H1 (cell line): ENCODE measurements around the gene TMEM97. TPM values are rescaled to one million over a fixed set of nuclear protein-coding genes. Genes with fewer than 3 reads are reported as not detected.

Source experiments
- CTCF ChIA-PET: fragments of 300-600 bp; sonication (Branson Sonifier 250); formaldehyde crosslinking; loops from one replicate; lab custom pipeline; 2021; ENCODE audit not compliant: partially characterized antibody; lab: Charles Lee
- POLR2A ChIA-PET: fragments of 300-600 bp; sonication (Branson Sonifier 250); formaldehyde crosslinking; loops from one replicate; lab custom pipeline; 2021; ENCODE audit warnings: inconsistent platforms; ENCODE audit not compliant: partially characterized antibody; lab: Charles Lee
- DNase-seq, 2 experiments: peaks; one replicate each; pipeline versions ENCODE4 v3.0.0 to v3.0.0-alpha.2; 2010 to 2022; ENCODE audit warnings: low spot score in 2 of 2, low read depth in 1 of 2, mixed read lengths in 1 of 2
- FAIRE-seq: peaks from 2 replicates; lab custom pipeline; 2011; peaks lifted over from hg19 to GRCh38; lab: Jason Lieb, UNC
- H2AFZ ChIP-seq: 2 replicates; pipeline ENCODE4 v1.8.1; 2012; ENCODE audit warnings: low read length, inconsistent platforms
- H2AK5ac ChIP-seq: 2 replicates; pipeline ENCODE4 v1.6.1; 2013; ENCODE audit warnings: low read depth, low read length
- H2BK120ac ChIP-seq: replicated peaks from 2 replicates; pipeline ENCODE3; 2013; ENCODE audit warnings: low read depth, low read length, inconsistent platforms
- H2BK12ac ChIP-seq: 2 replicates; pipeline ENCODE4 v1.6.1; 2013; ENCODE audit warnings: low read depth, low read length
- H2BK15ac ChIP-seq: 2 replicates; pipeline ENCODE4 v1.6.1; 2013; ENCODE audit warnings: low read length
- H2BK20ac ChIP-seq: 2 replicates; pipeline ENCODE4 v1.6.1; 2013; ENCODE audit warnings: low read length
- H2BK5ac ChIP-seq: 2 replicates; pipeline ENCODE4 v1.6.1; 2013; ENCODE audit warnings: low read depth, low read length
- H3K14ac ChIP-seq: 2 replicates; pipeline ENCODE4 v1.6.1; 2013; ENCODE audit warnings: inconsistent platforms; ENCODE audit not compliant: insufficient read length
- H3K18ac ChIP-seq: 2 replicates; pipeline ENCODE4 v1.6.1; 2013; ENCODE audit warnings: low read length; ENCODE audit errors: extremely low read depth
- H3K23ac ChIP-seq: 2 replicates; pipeline ENCODE4 v1.6.1; 2013; ENCODE audit warnings: inconsistent platforms; ENCODE audit not compliant: insufficient read length
- H3K23me2 ChIP-seq: 2 replicates; pipeline ENCODE4 v1.6.1; 2013; ENCODE audit warnings: low read depth, low read length
- H3K27ac ChIP-seq: 2 replicates; pipeline ENCODE4 v1.6.1; 2011; ENCODE audit warnings: low read depth, low read length, inconsistent platforms
- H3K27me3 ChIP-seq, 4 experiments: replicated peaks in 1 of 4; 1 replicate in 1 of 4; 2 replicates in 3 of 4; pipeline versions ENCODE4 v1.6.1 to v1.8.1; 2011 to 2013; ENCODE audit warnings: low read length in 3 of 4, mild to moderate bottlenecking in 3 of 4, inconsistent platforms in 2 of 4, mixed read lengths in 2 of 4, moderate library complexity in 1 of 4; ENCODE audit not compliant: control insufficient read depth in 3 of 4, insufficient read depth in 3 of 4; ENCODE audit errors: extremely low read depth in 1 of 4
- H3K36me3 ChIP-seq, 4 experiments: 2 replicates each; pipeline versions ENCODE4 v1.6.1 to v1.8.1; 2011 to 2013; ENCODE audit warnings: mild to moderate bottlenecking in 4 of 4, low read length in 3 of 4, moderate library complexity in 2 of 4, control low read depth in 1 of 4, inconsistent platforms in 1 of 4; ENCODE audit not compliant: insufficient read depth in 4 of 4, control insufficient read depth in 2 of 4
- H3K4ac ChIP-seq: replicated peaks from 2 replicates; pipeline ENCODE3; 2013; ENCODE audit warnings: low read length, low read depth, mixed read lengths, inconsistent platforms; ENCODE audit not compliant: insufficient read length
- H3K4me1 ChIP-seq, 4 experiments: replicated peaks in 1 of 4; 1 replicate in 1 of 4; 2 replicates in 3 of 4; pipeline versions ENCODE4 v1.6.1 to v1.8.1; 2011 to 2013; ENCODE audit warnings: low read length in 3 of 4, inconsistent platforms in 2 of 4, mixed read lengths in 1 of 4; ENCODE audit not compliant: insufficient read depth in 4 of 4, control insufficient read depth in 3 of 4
- H3K4me2 ChIP-seq, 2 experiments: 2 replicates each; pipeline versions ENCODE4 v1.6.1 to v1.8.1; 2011 to 2013; ENCODE audit warnings: low read depth in 2 of 2, low read length in 2 of 2, control low read depth in 1 of 2, inconsistent platforms in 1 of 2, mild to moderate bottlenecking in 1 of 2; ENCODE audit not compliant: insufficient read depth in 1 of 2
- H3K4me3 ChIP-seq, 4 experiments: fragments of 200-600, 300-600 bp in 1 of 4; sonication (generic), shearing (Covaris generic), sonication (Bioruptor Twin) in 1 of 4; 2 replicates each; pipeline versions ENCODE4 v1.5.1 to v1.8.1; 2011 to 2016; ENCODE audit warnings: low read length in 4 of 4, low read depth in 3 of 4, control low read depth in 2 of 4, inconsistent platforms in 2 of 4, mild to moderate bottlenecking in 2 of 4, mixed read lengths in 1 of 4, moderate library complexity in 1 of 4; ENCODE audit not compliant: insufficient read depth in 2 of 4; ENCODE audit errors: extremely low read depth in 1 of 4
- H3K56ac ChIP-seq: replicated peaks from 2 replicates; pipeline ENCODE3; 2013; ENCODE audit warnings: low read depth, mild to moderate bottlenecking, mixed read lengths, low read length, inconsistent platforms; ENCODE audit not compliant: insufficient read length
- H3K79me1 ChIP-seq: 2 replicates; pipeline ENCODE4 v1.6.1; 2013; ENCODE audit warnings: low read depth, low read length, control low read depth
- H3K79me2 ChIP-seq, 2 experiments: 2 replicates each; pipeline versions ENCODE4 v1.6.1 to v1.8.1; 2012 to 2013; ENCODE audit warnings: low read length in 2 of 2, mild to moderate bottlenecking in 2 of 2, inconsistent platforms in 1 of 2; ENCODE audit not compliant: insufficient read depth in 2 of 2, control insufficient read depth in 1 of 2
- H3K9ac ChIP-seq, 4 experiments: replicated peaks in 1 of 4; 1 replicate in 1 of 4; 2 replicates in 3 of 4; pipeline versions ENCODE4 v1.6.1 to v1.8.1; 2011 to 2013; ENCODE audit warnings: low read depth in 3 of 4, low read length in 3 of 4, control low read depth in 2 of 4, mild to moderate bottlenecking in 2 of 4, moderate library complexity in 2 of 4, inconsistent platforms in 1 of 4; ENCODE audit errors: extremely low read depth in 1 of 4
- H3K9me3 ChIP-seq, 2 experiments: 2 replicates each; pipeline versions ENCODE4 v1.6.1 to v1.8.1; 2012 to 2013; ENCODE audit warnings: mild to moderate bottlenecking in 2 of 2, moderate library complexity in 2 of 2, control low read depth in 1 of 2, inconsistent platforms in 1 of 2, low read depth in 1 of 2, low read length in 1 of 2, mixed read lengths in 1 of 2; ENCODE audit not compliant: insufficient read depth in 2 of 2
- H4K20me1 ChIP-seq, 2 experiments: replicated peaks in 1 of 2; 2 replicates each; pipeline versions ENCODE3 to v1.8.1; 2011 to 2013; ENCODE audit warnings: inconsistent platforms in 2 of 2, low read length in 2 of 2, mild to moderate bottlenecking in 1 of 2; ENCODE audit not compliant: insufficient read depth in 2 of 2, control insufficient read depth in 1 of 2
- H4K5ac ChIP-seq: 2 replicates; pipeline ENCODE4 v1.6.1; 2013; ENCODE audit warnings: low read length, low read depth, mixed read lengths, inconsistent platforms; ENCODE audit not compliant: insufficient read length
- H4K8ac ChIP-seq: 2 replicates; pipeline ENCODE4 v1.8.0; 2013; ENCODE audit warnings: mild to moderate bottlenecking, moderate library complexity, low read length, inconsistent platforms; ENCODE audit not compliant: insufficient read depth; ENCODE audit errors: extremely low read depth
- H4K91ac ChIP-seq: replicated peaks from 2 replicates; pipeline ENCODE3; 2013; ENCODE audit warnings: low read length, mixed read lengths, inconsistent platforms; ENCODE audit not compliant: insufficient read length
- BACH1 ChIP-seq: IDR thresholded peaks from 2 replicates; pipeline ENCODE4 v1.6.1; 2012; ENCODE audit warnings: low read length, improper control_type of control experiment
- KDM4A ChIP-seq: IDR thresholded peaks from one replicate; pipeline ENCODE4 v1.7.1; 2012; ENCODE audit warnings: low read depth, mild to moderate bottlenecking, moderate library complexity, low read length, inconsistent platforms; ENCODE audit not compliant: severe bottlenecking
- KDM5A ChIP-seq: fragments of 200-600 bp; IDR thresholded peaks from 2 replicates; pipeline ENCODE4 v1.7.1; 2012; ENCODE audit warnings: mild to moderate bottlenecking, low read length, inconsistent platforms, mixed read lengths
- RFX5 ChIP-seq: IDR thresholded peaks from 2 replicates; pipeline ENCODE4 v1.6.1; 2011; ENCODE audit warnings: low read depth, low read length, improper control_type of control experiment, borderline replicate concordance
- SAP30 ChIP-seq: fragments of 300-600 bp; sonication (generic); IDR thresholded peaks from 2 replicates; pipeline ENCODE4 v1.7.1; 2012; ENCODE audit warnings: low read length, moderate library complexity, mild to moderate bottlenecking, inconsistent platforms; ENCODE audit not compliant: insufficient read depth, insufficient replicate concordance
- SP4 ChIP-seq: IDR thresholded peaks from 2 replicates; pipeline ENCODE4 v1.6.1; 2012; ENCODE audit warnings: low read length, inconsistent platforms
- TAF7 ChIP-seq: optimal IDR thresholded peaks from 2 replicates; pipeline ENCODE3; 2011; ENCODE audit warnings: low read depth, mild to moderate bottlenecking, inconsistent platforms, low read length, moderate library complexity, borderline replicate concordance
- YY1 ChIP-seq: IDR thresholded peaks from 2 replicates; pipeline ENCODE4 v1.6.1; 2011; ENCODE audit warnings: low read depth, mild to moderate bottlenecking, low read length
- WGBS, 2 experiments: shearing (Covaris generic) in 1 of 2; methylation state at CpG; one replicate each; pipeline versions ENCODE4 v1.1.6 to v1.1.7; 2013 to 2015; ENCODE audit warnings: low lambda C conversion rate in 2 of 2, mixed read lengths in 2 of 2, inconsistent platforms in 1 of 2, low coverage in 1 of 2, missing lambda C conversion rate in 1 of 2; ENCODE audit not compliant: insufficient replicate concordance in 2 of 2, insufficient coverage in 1 of 2, insufficient read length in 1 of 2; ENCODE audit errors: extremely low coverage in 1 of 2, missing lambda C conversion rate in 1 of 2; 5-methylcytosine and 5-hydroxymethylcytosine counted together
- polyA plus RNA-seq, 7 experiments: library from polyadenylated mRNA; depleted of rRNA in 3 of 7; stranded (reverse) in 5 of 7; unstranded in 2 of 7; fragments of >200 nt in 5 of 7; fragments of 200-250 nt in 2 of 7; gene quantifications; 1 replicate in 5 of 7; 2 replicates in 1 of 7; 4 replicates in 1 of 7; pipeline versions ENCODE4 v1.2.1 to v1.2.3, GENCODE V29; 2011 to 2013; ENCODE audit warnings: missing spikeins in 2 of 7, mixed read lengths in 2 of 7
- total RNA-seq: library from RNA; stranded (reverse); fragmentation: NEBNext Ultra II Directional; extraction: Animal tissue kit (Norgen Biotek cat#: 25700); gene quantifications from 2 replicates; pipeline ENCODE4 v1.2.1, GENCODE V29; 2021
- TF ChIP-seq, protein P1 (sequence below): IDR thresholded peaks from 2 replicates; pipeline ENCODE4 v1.6.1; 2011; ENCODE audit warnings: low read length, improper control_type of control experiment

The TMEM97 gene
- total and polyA plus RNA-seq, 2 of the 8 experiments (the other 6 are each of a cell fraction or from before 2014, with no cell fraction given), result 126 to 130 TPM

DNA sequence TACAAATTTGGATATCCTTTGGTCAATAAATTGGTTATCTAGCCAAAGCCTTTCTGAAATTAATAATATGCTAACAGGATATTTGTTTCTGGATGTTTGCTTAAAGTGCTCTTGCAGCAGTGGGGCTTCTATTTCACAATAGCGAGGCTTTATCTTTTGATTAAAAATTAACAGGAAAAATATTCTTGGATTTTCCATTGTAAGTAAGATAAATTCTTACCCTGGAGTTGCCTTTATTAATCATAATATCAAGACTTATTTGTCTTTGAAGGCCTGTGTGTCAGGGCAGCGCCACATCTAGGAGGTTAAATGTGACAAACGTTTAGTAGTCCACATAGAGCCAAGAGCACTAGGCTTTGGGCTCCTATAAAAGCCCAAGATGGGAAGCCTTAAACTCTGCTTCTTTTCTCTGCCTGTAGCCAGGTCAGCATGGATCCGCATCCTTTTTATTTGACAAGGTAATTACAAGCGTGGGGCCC lies 5.3 kb downstream of the TMEM97 start:
- H3K9me3 ChIP-seq, result no peaks in the 10 kb centered on the region
- peaks cover 10 to 43% (median 30%) of the 10 kb centered on the region in 4 experiments for H3K36me3 ChIP-seq
- no peaks in the 10 kb centered on the region for H3K27me3 ChIP-seq
- H2BK15ac ChIP-seq, result no peak overlapping the region
- H2BK5ac ChIP-seq, result no peak overlapping the region
- POLR2A ChIA-PET, result interaction anchor here (2.1 kb wide), 1 partner anchor 11 kb away, joined by 6 read pairs; no protein-coding TSS in a partner anchor
- no peak overlapping the region for H3K4ac ChIP-seq
- 0 out of 2 replicates have a peak, but pooled peaks cover 4% of the 10 kb centered on the region for H3K79me1 ChIP-seq
- H3K23me2 ChIP-seq, result peaks cover 2% of the 10 kb centered on the region; the same call in 1 of the 2 replicates
- no peak overlapping the region for H3K9ac ChIP-seq
- peak in 1 of 2 experiments; percentile 13 for DNase-seq
- H3K79me2 ChIP-seq, result peaks cover 38 to 75% of the 10 kb centered on the region in 2 experiments
- no peak overlapping the region for H2AFZ ChIP-seq
- no peak overlapping the region for H3K23ac ChIP-seq
- FAIRE-seq, result no peak
- no peak overlapping the region for H4K5ac ChIP-seq
- H4K8ac ChIP-seq, result no peak overlapping the region
- H3K4me3 ChIP-seq, result no peak overlapping the region
- no peak overlapping the region for H2AK5ac ChIP-seq
- peaks cover 0 to 7% (median 3%) of the 10 kb centered on the region in 4 experiments; a peak in 2 of 7 replicates for H3K4me1 ChIP-seq
- H4K91ac ChIP-seq, result no peak overlapping the region
- TF ChIP-seq, protein P1, sequence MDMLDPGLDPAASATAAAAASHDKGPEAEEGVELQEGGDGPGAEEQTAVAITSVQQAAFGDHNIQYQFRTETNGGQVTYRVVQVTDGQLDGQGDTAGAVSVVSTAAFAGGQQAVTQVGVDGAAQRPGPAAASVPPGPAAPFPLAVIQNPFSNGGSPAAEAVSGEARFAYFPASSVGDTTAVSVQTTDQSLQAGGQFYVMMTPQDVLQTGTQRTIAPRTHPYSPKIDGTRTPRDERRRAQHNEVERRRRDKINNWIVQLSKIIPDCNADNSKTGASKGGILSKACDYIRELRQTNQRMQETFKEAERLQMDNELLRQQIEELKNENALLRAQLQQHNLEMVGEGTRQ, result no peak
- no peak for TF ChIP-seq RFX5
- TF ChIP-seq KDM4A, result no peak
- TF ChIP-seq KDM5A, result no peak
- no peak for TF ChIP-seq SAP30
- no peak for TF ChIP-seq TAF7
- no peak for TF ChIP-seq BACH1
- no peak for TF ChIP-seq SP4
- no peak for TF ChIP-seq YY1
- H2BK20ac ChIP-seq, result no peak overlapping the region
- no peak overlapping the region for H3K27ac ChIP-seq
- no peak overlapping the region for H2BK120ac ChIP-seq
- H3K18ac ChIP-seq, result no peak overlapping the region
- no peak overlapping the region for H3K4me2 ChIP-seq
- peaks cover 6 to 22% of the 10 kb centered on the region in 2 experiments for H4K20me1 ChIP-seq
- H3K14ac ChIP-seq, result no peak overlapping the region
- CTCF ChIA-PET, result no interaction called here
- H2BK12ac ChIP-seq, result no peak overlapping the region
- WGBS, 2 experiments, result 84% methylated on average over 5 of the region's 5 CpGs; no CpG with 5 or more reads in 1 of the 2 experiments
- H3K56ac ChIP-seq, result no peak overlapping the region
